ENCODE results near the gene SERPIND1.
"Not testable (repeated sequence)": the region's sequence is repeated elsewhere in the genome, so short reads cannot be mapped to it uniquely, and the experiment has no call there.

SERPIND1 gene

DNA sequence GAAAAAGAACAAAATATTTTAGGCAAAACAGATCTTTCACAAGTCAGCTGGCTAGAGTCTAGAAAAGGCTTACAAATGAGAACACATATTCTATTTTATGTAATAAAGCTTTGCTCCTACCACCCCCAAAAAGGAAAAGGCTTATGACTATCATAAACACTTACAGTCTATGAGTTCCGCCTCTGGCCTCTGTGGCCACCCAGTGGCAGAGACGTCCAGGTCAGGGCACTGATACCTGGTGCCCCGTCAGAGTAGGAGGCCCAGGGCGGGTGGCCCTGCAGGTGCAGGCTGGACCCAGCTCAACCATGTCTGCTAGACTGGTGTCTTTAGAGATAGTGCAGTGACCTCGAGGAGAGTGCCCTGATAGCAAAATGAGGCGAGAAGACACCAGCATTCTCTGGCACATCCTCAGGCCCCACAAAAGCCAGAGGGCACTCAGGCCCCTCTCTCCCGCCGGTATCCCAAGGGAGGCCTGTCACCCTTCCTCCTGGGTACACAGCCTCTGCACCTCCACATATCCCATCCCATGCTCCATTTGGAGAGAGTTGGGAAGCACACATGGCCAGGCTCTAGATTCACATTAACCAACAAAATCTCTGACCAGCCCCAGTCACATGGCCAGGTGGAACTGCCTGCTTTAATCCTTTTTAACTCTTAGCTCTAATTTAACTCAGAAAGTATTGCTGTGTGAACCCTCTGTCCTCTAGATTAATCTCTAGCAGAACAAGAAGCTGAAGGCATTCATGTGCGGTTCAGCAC, 27.3 kb upstream of the SERPIND1 start:
- DNase-seq (ENCODE audit: low read depth in 4 of 4, low spot score in 1 of 4): no peak

DNA sequence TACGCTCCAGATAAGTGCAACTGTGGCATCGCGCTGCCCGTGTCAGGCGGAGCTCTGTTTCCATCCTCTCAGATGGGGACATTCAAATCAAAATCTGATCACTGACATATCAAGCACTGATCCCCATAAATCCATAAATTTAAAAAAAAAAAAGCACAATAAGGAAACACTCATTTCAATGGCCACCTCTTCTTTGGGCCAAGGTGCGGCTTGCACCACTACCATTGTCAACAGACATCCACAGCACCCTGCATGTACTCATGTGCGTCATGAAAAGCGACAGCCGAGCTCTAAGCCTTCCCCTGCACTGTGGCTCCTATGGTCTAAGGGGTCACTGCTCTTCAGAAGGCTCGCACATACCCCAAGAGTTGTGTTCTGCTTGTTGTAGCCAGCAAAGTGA, 26.7 kb upstream of the SERPIND1 start:
- no peak for DNase-seq (ENCODE audit: low read depth in 4 of 4, low spot score in 1 of 4)

DNA sequence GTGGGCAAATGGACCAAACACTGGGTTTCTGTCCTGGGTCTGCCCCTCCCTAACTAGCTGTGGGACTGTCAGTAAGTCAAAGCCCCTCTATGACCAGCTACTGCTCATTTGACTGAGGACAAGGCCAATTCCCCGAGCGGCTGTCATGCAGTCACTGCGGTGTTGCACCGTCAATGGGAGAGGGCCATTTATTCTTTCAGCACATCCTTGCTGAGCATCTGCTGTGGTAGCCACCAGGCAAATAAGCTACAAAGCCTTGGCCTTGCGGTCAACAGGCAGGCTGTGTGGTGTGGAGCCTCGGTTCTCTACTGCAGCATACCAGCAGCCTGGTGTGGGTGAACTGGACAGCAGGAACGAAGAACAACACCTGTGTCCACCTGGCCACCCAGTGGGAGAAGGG, 25.8 kb upstream of the SERPIND1 start:
- no peak for DNase-seq (ENCODE audit: low read depth in 4 of 4, low spot score in 1 of 4)

DNA sequence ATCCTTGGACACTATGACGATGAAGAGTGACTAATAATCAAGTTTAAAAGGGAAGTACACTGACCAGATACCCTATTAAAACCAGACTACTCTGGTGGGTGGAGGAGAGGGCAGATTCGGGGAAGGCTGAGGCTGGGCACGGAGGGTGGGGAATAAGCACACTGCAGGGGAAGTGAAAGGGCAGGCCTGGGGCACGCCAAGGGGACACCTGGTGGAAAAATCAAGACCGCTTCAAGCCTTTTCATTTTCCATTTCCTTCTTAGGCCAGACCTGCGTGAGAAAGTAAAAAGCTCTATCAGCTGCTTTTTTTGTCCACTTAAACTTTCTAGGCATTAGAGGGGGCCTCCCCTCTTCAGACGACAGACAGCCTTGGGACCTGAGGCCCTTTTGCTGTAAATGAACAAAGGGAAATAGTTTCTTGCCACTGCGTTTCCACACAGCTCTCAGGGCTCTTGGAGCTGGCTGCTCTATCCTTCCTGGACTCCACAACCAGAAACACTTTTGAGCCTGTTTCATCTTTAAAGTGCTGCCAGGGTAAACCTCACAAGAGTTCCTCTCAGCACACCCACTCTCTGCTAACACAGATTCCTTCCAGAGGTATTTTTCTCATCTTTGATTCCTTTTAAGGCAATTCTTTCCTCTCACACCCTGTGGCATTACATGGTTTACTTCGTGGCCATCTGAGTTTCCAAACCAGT, 25.0 kb upstream of the SERPIND1 start:
- DNase-seq (ENCODE audit: low read depth in 4 of 4, low spot score in 1 of 4): no peak

DNA sequence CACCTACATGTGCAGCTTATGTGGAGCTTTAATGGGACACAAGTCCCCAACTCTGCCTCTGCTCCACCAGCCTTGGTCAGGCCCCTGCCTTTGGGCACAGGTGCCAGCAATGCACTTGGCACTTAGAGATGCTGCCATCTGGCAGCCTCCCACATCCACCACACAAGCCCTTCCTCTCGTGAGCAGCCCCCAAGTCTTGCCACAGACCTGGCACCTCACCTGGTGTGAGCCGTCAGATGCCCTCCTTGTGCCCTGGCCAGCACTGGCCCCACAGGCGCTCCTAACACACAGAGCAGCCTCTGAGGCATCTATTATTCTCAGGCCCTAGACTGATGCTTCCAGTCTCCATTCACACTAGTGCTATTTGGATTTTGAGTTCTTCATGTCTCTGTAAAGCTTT, 24.5 kb upstream of the SERPIND1 start:
- DNase-seq (ENCODE audit: low read depth in 4 of 4, low spot score in 1 of 4): no peak

DNA sequence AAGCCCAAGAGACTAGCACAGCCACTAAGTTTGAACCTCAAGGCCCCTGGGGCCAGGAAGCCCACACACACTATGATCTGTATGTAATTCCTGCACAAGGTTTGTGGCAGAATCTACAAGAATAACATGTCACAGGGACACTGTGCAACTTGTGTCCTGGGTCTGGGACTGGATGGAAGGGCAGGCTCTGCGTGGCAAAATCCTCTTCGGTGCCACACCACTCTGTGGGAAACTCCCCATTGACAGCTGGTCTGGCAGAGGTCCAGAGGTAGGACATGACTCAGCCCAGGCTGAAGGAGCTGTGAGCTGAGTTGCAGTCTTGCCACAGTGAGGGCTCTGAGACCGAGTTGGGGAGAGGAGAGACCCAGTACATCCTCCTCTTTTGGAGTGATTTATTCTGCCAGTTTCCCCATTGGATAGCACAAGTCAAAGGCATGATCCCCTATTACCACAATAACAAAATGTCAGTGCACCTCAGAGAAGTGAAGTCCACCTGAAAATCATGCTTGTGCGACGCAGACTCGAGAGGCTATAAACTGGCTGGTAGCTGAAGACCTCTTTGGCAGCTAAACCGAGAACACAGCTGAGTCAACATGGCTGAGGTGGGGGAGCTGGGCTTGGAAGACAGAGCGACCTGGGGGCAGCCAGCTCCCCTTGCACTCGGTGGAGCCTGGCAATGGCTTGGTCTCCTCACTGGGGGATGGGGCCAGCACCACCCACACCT, 23.3 kb upstream of the SERPIND1 start:
- DNase-seq (ENCODE audit: low read depth in 4 of 4, low spot score in 1 of 4): peak in 3 of 4 experiments; percentile 6 to 23 (median 7)

DNA sequence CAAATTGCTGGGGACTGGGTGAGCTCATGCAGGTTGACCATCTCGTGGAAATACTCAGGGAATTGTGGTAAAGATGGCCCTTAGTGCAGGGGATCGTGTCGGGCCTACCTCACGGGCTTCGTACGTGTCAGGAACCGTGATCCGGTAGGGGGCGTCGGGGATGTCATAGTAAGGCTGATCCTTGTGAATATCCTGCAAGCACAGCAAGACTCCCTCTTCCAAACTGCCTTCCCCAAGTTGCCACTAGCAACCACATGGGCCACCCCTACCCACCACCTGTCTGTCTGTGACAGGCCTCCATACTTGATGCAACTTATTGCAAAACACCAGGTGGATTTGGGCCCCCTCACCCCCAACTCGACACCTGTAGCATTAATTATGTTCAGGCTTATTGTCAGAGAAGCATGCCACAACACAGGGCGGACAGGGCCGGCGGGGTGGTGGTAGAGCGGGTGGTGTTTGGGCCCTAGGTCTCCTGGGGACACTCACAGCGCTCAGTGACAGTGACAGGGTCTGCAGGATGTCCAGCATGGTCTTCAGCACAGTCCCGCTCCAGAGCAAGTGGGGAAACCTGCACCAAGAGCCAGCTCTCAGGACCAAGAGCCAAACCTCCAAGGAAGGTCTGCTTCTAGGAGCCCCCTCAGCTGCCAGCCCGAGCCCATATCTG, 22.6 kb upstream of the SERPIND1 start:
- DNase-seq (ENCODE audit: low read depth in 4 of 4, low spot score in 1 of 4): no peak

DNA sequence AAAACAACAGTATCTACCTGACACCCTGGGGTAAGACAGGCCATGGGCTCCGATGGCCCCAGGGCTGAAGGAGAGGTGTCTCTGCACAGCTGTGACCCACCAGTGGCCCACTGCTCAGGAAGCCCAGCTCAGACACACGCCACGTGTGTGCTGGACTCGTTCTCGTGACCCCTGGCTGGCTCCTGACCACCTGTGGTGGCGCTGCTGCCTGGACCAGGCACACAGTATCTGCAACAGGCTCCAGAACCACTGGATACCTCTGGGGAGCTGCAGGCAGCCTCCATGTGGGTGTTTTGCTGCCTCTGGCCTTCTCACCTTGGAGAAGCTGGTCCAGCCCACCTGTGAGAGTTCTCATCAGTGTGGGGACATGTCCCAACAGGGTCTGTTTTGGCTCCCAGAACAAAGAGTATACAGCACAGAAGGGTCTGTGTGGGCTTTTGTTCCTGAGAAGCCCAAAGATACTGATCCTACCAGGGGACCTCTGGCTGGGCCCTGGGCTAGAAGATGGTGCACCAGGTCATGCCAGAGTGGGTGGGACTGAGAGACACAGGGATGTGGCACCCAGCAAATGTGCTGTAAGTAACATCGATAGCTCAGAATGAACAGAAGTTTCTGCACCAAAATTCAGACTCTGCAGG, 21.7 kb upstream of the SERPIND1 start:
- no peak for DNase-seq (ENCODE audit: low read depth in 4 of 4, low spot score in 1 of 4)

DNA sequence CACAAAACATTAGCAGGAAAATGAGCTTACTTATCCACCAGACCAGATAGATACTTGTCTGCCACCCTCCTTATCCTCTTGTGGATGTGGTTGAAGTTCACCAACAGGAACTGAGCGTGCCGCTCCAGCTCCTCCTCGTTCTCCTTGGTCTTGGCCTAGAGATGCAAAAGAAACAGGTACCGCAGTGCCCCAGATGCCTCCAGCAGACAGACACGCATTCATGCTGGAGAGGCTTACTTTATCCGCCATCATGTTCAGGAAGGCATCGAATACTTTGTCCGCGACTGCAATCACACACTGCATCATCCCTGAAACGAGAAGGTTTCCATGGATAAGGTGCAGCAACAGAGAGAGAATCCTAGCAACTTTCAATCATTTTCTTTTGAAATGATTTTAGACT, 21.0 kb upstream of the SERPIND1 start:
- no peak for DNase-seq (ENCODE audit: low read depth in 4 of 4, low spot score in 1 of 4)

DNA sequence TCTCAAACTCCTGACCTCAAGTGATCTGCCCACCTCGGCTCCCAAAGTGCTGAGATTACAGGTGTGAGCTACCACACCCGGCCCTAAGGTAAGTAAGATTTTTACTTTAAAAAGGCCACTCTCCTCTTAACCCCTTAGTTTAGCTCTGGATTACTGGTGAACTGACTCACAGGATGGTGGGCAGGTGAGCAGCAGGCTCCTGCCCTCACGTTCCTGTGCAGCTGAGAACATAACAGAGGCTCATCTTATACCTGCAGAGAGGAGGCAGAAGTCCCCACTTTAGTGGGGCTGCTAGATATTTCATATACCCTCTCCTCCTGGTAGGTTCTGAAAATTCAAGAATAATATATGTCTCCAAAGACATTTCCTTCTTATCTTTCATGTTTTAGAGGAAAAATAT, 17.1 kb upstream of the SERPIND1 start:
- DNase-seq (ENCODE audit: low read depth in 4 of 4, low spot score in 1 of 4): no peak

DNA sequence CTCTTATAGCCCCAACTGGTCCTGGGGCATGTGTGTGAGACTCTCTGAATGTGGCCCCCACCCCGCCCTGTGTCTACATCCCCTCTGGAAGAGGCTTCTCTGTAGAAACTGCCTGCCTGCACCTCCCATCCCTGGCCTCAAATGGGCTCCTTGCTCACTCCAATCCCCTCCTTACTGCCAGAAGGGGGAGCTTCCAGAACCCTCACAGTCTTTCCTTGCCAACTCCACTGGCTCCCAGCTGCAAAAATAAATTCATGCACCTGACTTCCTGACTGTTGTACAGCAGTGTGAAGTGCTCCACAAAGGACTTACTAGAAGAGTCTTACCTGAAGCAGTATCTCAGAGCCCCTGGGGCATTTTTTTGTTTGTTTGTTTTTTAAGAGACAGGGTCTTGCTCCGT, 15.2 kb upstream of the SERPIND1 start:
- DNase-seq (ENCODE audit: low read depth in 4 of 4, low spot score in 1 of 4): no peak

DNA sequence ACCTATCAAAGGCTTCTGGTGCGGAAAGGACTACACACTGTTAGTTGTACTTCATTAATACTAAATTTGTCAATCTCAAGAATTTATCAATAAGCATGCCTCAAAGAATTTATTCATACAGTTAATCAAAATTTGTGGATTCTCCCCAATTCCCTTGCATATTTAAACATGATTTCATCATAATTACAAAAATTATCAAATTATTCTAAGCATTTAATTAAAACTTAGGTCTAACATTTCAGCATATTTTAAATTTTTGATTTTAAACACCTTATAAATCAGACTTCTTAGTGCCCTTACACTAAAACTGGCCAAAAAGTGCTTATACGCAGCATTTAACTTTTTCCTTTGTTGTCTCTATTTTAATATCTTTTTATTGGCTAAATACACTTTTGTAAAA, 13.8 kb upstream of the SERPIND1 start:
- DNase-seq (ENCODE audit: low read depth in 4 of 4, low spot score in 1 of 4): no peak

DNA sequence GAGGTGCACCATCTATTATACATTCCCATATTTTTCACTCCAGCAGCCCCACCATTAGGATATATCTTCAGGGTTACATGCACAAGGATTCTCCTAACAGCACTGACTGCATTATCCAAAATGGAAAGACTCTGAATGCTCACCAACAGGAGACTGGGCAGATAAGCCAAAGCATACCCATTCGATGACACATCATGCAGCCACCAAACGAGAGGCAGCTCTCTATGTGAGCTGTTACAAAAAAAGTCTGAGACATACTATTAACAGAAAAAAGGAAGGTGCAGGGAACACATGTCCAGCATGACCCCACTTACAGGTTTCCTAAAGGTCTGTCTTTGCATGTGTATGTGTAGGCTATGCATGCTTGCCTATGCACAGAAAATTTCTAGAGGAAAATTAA, 12.4 kb upstream of the SERPIND1 start:
- no peak for DNase-seq (ENCODE audit: low read depth in 4 of 4, low spot score in 1 of 4)

DNA sequence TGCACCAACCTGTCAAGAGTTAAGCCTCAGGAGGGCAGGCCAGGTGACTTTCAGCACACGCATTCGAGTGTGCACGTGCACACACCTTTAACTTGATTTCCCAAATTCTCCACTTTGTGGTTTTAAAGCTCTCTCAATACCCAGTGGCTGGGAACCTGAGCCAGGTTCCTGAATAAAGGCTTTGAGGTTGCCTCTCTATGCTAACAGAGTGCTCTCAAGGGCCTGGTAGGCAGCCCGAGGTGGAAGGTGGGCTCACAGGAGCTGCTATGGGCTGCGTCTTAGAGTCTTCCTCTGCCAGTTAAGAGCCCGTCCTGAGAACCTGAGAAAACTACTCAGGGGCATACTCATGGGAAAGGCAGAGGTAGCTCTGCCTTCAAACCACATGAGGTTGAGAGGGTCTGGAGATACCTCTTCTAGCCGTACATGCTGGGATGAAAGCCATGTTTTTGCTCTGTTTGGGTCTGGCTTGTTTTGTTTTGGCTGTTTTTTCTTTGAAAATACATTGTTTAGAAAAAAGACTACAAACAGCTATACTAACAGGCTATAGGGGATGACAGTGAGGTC, 11.6 kb upstream of the SERPIND1 start:
- no peak for DNase-seq (ENCODE audit: low read depth in 4 of 4, low spot score in 1 of 4)

DNA sequence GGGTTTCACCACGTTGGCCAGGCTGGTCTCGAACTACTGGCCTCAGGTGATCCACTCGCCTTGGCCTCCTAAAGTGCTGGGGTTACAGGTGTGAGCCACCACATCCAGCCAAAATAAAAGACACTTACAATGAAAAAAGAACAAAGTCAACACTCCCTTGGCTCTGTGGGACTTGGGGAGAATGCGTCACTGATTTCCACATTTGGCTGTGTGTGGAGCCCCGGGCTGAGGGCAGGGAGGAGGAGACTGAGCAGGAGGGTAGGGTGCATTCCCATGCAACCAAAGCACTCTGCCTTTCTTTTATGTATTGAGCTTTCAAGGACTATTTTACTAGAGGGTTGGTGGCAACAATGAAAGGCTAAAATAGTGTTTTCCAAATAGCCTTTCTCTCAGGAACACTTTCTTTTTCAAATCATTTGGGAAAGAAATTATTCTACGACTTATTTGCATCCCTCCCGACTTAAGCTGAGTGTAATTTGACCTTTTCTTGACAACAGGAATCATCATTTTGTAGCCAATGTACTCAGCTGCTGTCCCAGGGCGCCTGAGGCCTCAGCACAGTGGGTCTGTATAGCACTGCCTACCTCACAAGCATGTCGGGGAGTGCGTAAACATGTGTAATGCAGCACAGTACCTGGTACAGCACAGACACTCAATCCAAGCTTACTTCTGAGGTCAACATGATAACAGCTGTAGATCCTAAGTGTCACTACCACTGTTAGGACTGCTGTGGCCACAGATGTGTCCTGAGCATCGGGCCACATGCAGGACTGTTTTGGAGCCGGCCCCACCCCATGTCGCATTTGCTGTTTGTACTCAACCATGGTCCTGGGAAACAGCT, 10.1 kb upstream of the SERPIND1 start:
- no peak for DNase-seq (ENCODE audit: low read depth in 4 of 4, low spot score in 1 of 4)

DNA sequence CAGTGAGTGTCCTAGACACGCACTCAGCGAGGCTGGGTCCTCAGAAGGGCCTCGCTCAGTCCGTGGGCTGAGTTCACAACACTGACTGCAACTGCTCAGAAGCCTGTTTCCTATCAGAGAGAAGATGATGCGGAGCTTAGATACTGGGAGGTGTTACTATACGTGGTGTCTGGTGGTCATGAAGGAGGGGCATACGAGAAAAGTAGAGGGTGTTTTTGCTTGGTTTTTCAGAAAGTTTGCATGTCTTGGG, 9.5 kb upstream of the SERPIND1 start:
- DNase-seq (ENCODE audit: low read depth in 4 of 4, low spot score in 1 of 4): no peak

DNA sequence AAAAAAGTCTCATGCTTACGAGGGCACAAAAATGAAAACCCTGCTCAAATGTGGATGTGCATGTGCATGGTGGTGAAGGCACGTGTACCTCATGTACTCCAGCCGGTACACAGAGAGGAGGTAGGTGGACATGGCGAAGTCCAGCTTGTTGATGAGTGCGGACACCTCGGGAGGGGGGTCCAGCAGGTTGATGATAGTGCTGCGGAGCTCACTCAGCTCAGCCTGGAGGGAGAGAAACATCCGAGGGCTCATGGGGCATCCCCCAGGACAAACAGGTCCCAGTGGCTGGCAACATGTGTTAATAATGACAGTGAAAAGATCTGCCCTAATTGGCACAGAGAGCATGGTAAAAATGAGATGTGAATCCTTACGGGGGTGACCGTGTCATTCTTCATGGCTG, 9.2 kb upstream of the SERPIND1 start:
- DNase-seq (ENCODE audit: low read depth in 4 of 4, low spot score in 1 of 4): no peak

DNA sequence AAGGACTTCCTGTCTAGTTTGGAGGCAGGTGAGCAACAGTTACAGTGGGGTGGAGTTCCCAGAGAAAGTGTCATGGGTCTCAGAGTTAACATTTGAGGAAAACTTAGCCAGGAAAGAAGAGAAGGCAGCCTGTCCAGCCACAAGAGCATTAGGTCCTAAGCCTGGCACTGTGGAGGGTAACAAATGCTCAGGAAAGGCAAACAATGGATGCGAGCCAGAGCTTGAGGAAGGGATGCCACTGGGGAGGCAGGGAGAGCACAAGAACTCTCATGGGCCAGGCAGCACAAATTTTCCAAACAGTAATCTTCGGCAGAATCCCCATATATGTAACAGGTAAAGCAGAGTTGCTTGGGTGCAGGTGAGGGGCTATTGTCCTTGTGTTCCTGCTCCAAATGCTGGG, 8.0 kb upstream of the SERPIND1 start:
- DNase-seq (ENCODE audit: low read depth in 4 of 4, low spot score in 1 of 4): no peak

DNA sequence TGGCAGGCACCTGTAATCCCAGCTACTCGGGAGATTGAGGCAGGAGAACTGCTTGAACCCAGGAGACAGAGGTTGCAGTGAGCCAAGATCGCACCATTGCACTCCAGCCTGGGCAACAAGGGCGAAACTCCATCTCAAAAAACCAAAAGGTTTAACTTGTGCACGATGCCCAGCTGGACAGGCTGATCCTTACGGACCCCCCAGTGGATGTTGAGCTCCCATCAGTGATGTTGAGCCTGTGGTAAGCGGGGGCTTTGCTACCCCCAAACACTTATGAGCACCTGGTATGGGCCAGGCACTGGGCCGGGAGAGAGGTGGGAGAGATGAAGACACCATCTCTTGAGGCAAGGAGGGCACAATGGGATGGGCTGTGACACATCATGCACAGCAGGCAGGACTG, 7.4 kb upstream of the SERPIND1 start:
- no peak for DNase-seq (ENCODE audit: low read depth in 4 of 4, low spot score in 1 of 4)

DNA sequence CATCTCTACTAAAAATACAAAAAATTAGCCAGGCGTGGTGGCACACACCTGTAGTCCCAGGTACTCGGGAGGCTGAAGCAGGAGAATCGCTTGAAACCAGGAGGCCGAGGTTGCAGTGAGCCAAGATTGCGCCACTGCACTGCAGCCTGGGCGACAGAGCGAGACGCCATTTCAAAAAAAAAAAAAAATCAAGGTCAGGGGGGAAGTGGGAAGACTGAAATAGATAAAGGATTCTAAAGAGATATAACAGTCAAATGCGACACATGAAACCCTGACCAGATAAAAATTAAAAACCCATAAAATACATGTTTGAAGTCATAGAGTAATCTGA, 4.5 kb upstream of the SERPIND1 start:
- not testable (repeated sequence) for DNase-seq (ENCODE audit: low read depth in 4 of 4, low spot score in 1 of 4)
